GM12874 (cell line): ENCODE measurements around the gene TMEM217.

Experiments
- CTCF ChIP-seq: IDR thresholded peaks from 2 replicates; pipeline ENCODE4 v1.5.1; 2011; ENCODE audit warnings: low read depth, mild to moderate bottlenecking, control low read depth, low read length, moderate library complexity; ENCODE audit not compliant: insufficient read depth

Gene TMEM217

GRCh38 chr6:37275350-37275749 lies 17.4 kb upstream of the TMEM217 start:
- TF ChIP-seq CTCF, result no peak

- TF ChIP-seq CTCF, result no peak
Measured at GRCh38 chr6:37273690-37274089, 15.7 kb upstream of the TMEM217 start.

GRCh38 chr6:37272834-37273566 lies 15.1 kb upstream of the TMEM217 start:
- TF ChIP-seq CTCF, result no peak

GRCh38 chr6:37269105-37269504 lies 11.2 kb upstream of the TMEM217 start:
- no peak for TF ChIP-seq CTCF

- TF ChIP-seq CTCF, result no peak
Measured at GRCh38 chr6:37265860-37266259, 7.9 kb upstream of the TMEM217 start.

- TF ChIP-seq CTCF, result no peak
Measured at GRCh38 chr6:37265001-37265400, 7.1 kb upstream of the TMEM217 start.

GRCh38 chr6:37262446-37263026 lies 4.6 kb upstream of the TMEM217 start:
- TF ChIP-seq CTCF, result no peak
